Measurements from ENCODE around the gene PAX9.

PAX9 gene

DNA sequence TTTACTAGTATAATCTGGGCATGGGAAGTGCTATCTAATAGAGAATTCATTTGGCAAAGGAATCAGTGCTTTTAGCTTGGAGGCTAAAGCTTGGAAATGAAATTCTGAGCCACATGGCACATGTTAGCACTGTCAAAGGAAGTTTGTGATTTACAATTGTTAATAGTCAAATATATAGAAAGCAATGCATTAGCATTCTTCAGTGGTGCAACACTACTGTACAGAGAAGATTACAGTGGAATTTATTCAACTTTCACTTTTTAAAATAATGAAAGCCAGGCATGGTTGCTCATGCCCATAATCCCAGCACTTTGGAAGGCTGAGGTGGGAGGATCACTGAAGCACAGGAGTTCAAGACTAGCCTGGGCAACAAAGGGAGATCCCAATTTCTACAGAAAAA lies 45.9 kb downstream of the PAX9 start:
- TF ChIP-seq, protein P1, sequence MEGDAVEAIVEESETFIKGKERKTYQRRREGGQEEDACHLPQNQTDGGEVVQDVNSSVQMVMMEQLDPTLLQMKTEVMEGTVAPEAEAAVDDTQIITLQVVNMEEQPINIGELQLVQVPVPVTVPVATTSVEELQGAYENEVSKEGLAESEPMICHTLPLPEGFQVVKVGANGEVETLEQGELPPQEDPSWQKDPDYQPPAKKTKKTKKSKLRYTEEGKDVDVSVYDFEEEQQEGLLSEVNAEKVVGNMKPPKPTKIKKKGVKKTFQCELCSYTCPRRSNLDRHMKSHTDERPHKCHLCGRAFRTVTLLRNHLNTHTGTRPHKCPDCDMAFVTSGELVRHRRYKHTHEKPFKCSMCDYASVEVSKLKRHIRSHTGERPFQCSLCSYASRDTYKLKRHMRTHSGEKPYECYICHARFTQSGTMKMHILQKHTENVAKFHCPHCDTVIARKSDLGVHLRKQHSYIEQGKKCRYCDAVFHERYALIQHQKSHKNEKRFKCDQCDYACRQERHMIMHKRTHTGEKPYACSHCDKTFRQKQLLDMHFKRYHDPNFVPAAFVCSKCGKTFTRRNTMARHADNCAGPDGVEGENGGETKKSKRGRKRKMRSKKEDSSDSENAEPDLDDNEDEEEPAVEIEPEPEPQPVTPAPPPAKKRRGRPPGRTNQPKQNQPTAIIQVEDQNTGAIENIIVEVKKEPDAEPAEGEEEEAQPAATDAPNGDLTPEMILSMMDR (conservative IDR thresholded peaks at IDR 0.05) = no peak
- no peak overlapping the region for H3K27ac ChIP-seq

DNA sequence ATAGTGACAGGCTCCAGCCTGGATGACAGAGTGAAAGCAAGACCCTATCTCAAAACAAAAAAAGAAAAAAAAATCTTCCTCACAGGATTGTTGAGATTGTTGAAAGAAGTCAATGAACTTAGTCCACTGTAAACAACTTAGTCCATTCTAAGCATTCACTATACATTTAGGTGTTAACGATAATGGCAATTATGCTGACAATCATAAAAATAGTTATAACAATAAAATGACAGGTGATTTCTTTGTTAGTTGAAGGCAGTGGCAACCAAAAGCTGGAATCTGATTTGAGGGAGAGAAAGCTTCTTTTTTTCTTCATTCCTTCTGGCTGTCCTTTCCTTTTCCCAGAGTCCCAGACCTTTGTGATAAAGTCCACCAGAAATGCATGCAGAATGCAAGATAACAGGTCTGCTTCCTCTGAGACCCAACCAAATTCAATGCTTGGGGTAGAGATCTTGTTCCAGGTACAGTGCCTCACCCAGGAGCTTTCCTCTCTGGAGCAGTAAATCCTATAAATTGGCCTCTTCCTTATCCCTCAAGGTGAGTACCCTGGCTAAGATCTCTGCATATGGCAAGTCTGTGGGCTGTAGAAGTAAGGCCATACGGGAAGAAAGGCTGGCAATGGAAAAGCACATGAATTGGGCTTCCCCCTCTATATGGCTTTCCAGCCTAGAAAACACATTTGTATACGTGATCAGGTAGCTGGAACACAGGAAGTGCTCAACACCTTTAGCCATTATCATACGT lies 52.5 kb downstream of the PAX9 start:
- H3K27ac ChIP-seq = no peak overlapping the region
- TF ChIP-seq, protein P1 (conservative IDR thresholded peaks at IDR 0.05) = no peak

DNA sequence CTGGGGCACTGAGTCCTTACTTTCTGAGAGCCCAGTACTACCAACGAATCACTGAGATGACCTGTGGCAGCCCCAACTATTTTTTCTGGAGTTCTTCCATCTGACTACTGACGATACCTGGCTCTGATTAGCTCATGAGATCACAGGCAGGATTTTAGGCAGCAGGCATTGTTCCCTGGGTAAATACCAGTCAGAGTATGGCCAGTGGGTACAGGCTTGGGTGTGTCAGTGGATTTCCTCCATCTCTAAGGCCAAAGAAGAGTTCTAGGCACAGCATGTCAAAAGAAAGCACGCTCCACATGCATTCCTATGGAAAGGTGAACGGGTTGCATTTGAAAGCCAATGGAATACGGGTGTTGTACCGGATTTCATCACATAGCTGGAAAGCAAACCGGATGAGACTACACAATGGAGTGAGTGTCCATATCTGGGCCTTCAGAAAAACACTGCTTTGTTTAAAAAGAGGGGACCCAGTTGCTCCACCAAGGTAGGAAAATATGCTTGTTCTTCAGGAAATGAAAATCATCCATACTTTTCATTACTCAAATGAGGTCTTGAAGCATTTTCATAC lies 55.0 kb downstream of the PAX9 start:
- H3K27ac ChIP-seq = no peak overlapping the region
- TF ChIP-seq, protein P1 (conservative IDR thresholded peaks at IDR 0.05) = no peak

DNA sequence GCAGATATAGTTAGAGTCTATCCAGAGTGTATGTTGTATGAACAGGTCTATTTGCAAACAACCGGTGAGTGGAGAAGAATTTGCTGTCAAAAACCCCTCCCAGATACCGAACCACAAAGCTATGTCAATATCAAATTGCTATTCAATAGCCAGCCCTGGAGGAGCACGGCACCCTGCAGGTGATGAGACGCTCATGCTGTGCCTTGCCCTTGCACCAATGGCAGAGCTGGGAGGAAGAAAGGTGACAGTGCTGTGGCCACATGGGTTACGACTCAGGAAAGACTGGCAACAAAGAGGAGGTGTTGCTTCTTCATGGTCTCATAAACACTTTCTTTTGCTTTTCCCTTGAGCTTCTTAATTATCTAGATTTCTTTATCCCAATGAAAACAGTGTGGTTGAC lies 55.7 kb downstream of the PAX9 start:
- H3K27ac ChIP-seq = no peak overlapping the region
- TF ChIP-seq, protein P1 (conservative IDR thresholded peaks at IDR 0.05) = no peak

DNA sequence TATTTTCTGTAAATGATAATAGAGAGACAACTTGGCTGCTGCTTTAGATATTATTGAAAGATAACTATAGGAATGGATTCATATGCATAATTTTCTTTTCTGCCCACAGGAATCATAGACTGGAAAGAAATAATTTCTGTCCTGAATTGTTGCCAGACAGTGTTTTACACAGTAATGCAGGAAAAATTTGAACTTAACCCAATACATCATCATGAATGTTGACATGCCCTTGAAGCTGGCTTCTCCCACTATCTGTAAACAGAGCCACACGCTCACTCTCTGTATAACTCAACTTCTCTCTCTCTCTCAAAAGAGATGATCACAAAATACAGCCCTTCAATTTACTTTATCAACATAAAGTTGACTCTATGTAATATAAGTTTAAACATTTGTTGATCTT lies 56.6 kb downstream of the PAX9 start:
- TF ChIP-seq, protein P1 (conservative IDR thresholded peaks at IDR 0.05) = no peak
- no peak overlapping the region for H3K27ac ChIP-seq

DNA sequence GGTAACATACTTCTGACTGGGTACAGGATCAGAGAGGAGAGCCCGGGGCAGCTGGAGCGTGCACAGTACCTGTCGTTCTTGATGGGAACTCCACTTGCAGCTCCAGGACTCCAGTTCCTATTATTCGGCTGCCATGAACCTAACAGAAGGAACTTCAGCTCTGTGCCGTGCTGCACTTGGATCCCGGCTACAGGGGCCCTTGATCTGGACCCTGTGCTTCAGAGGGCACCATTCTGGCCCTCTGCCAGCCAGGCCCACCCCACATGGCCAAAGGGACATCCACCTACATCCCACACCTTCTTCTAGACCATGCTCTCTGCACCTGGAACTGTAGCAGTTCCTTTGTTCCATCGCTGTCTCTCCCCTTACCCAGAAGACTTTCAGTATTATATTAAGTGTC lies 58.2 kb downstream of the PAX9 start:
- H3K27ac ChIP-seq = no peak overlapping the region
- TF ChIP-seq, protein P1 (conservative IDR thresholded peaks at IDR 0.05) = no peak

DNA sequence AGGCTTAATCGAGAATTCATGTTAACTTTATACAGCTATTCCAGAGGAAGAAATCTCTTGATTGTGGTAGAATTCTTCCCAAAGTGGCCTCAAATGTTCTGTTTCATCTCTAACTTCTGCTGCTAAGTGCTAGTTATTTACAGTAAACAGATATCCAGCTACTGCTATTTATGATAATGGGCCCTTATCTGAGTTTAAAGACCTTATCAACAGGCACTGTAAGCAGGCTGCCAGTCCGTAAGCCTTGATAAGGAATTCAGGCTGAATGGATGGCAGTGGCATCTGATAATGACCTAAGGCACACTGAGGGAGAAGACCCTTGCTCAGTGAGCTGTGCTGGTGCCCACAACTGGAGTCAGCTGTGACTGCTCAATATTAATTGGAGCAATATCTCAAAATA lies 59.0 kb downstream of the PAX9 start:
- TF ChIP-seq, protein P1 (conservative IDR thresholded peaks at IDR 0.05) = no peak
- H3K27ac ChIP-seq = no peak overlapping the region
